ENCODE data around the gene UBXN6. TPM values are rescaled to one million over a fixed set of nuclear protein-coding genes. Genes with fewer than 3 reads are reported as not detected.

Gene UBXN6
- total RNA-seq, 1 experiment from 2014 or later = 76.5 TPM

GRCh38 chr19:4414800-4415321 is 42.7 kb downstream of the UBXN6 start:
- BruUV-seq (replicated peaks) = no TSS peak
- Histone ChIP-seq H3K4me3 (replicated peaks in 1 of 2; ENCODE audit: low read depth in 1 of 2, low read length in 2 of 2) (no peak overlapping the region), H3K9ac (ENCODE audit: low read length) (no peak overlapping the region), H4K20me1 (ENCODE audit: insufficient read depth) (peaks cover 14% of the 10 kb centered on the region; the same call in 1 of the 2 replicates), H3K27me3 (ENCODE audit: insufficient read depth, low read length) (no peaks in the 10 kb centered on the region), H3K79me2 (ENCODE audit: insufficient read depth, low read length) (peaks cover 94% of the 10 kb centered on the region), H3K27ac (ENCODE audit: low read depth, low read length) (no peak overlapping the region), H2AFZ (ENCODE audit: low read depth, low read length, poor library complexity, severe bottlenecking) (no peak overlapping the region), H3K36me3 (ENCODE audit: control insufficient read depth in 1 of 2, insufficient read depth in 2 of 2, low read length in 2 of 2) (peaks cover 11 to 50% of the 10 kb centered on the region in 2 experiments), H3K4me1 (ENCODE audit: control insufficient read depth in 1 of 2, insufficient read depth in 2 of 2, low read length in 2 of 2) (peaks cover 0 to 12% of the 10 kb centered on the region in 2 experiments; a peak in 2 of 4 replicates), H3K9me2 (ENCODE audit: insufficient read depth) (no peaks in the 10 kb centered on the region), H3K9me3 (ENCODE audit: control insufficient read depth in 1 of 2, insufficient read depth in 1 of 2, low read depth in 1 of 2, low read length in 2 of 2) (no peaks in the 10 kb centered on the region), H3K4me2 (ENCODE audit: low read length) (no peak overlapping the region)
- intact Hi-C loops (cut with micrococcal nuclease) = no loop called here
- ATAC-seq = no peak
- ChIA-PET RAD21 (ENCODE audit: low non-redundant PET in 1 of 2, low total read pairs in 2 of 2, uncharacterized antibody in 2 of 2, unreplicated experiment in 2 of 2) (no interaction called here), POLR2A (interaction anchor here (1.6 kb wide), 1 partner anchor 72 kb away, joined by 3 read pairs; the partner anchor contains the start of gene MPND), CTCF (interaction anchor here (1.0 to 1.4 kb wide), 2 partner anchors 13 to 15 kb away, joined by 3 to 5 read pairs; partner anchors contain the start of genes CHAF1A and SH3GL1)
- TF ChIP-seq EZH2 (IDR thresholded peaks at IDR 0.05) (no peak), SP1 (IDR thresholded peaks at IDR 0.05; ENCODE audit: low read depth) (no peak), CEBPB (IDR thresholded peaks at IDR 0.05; ENCODE audit: low read depth) (no peak), ELF1 (IDR thresholded peaks at IDR 0.05; ENCODE audit: borderline replicate concordance, low read depth) (no peak), CTCF (IDR thresholded peaks at IDR 0.05 in 2 of 3, conservative IDR thresholded peaks at IDR 0.05 in 1 of 3; ENCODE audit: borderline replicate concordance in 1 of 3, insufficient read depth in 1 of 3, low read depth in 2 of 3, low read length in 2 of 3) (no peak), RAD21 (IDR thresholded peaks at IDR 0.05; ENCODE audit: low read depth) (no peak), REST (IDR thresholded peaks at IDR 0.05; ENCODE audit: low read depth) (no peak), FOSL1 (IDR thresholded peaks at IDR 0.05; ENCODE audit: low read depth) (no peak), POLR2A (IDR thresholded peaks at IDR 0.05; ENCODE audit: borderline replicate concordance, extremely low read depth, insufficient read depth, insufficient read length) (no peak), SIN3A (IDR thresholded peaks at IDR 0.05; ENCODE audit: low read depth) (no peak), EGR1 (IDR thresholded peaks at IDR 0.05; ENCODE audit: low read depth) (no peak), MAX (IDR thresholded peaks at IDR 0.05) (no peak), CBX3 (IDR thresholded peaks at IDR 0.05; ENCODE audit: low read depth) (no peak), ZNF274 (IDR thresholded peaks at IDR 0.05; ENCODE audit: low read depth, low read length) (no peak), JUND (IDR thresholded peaks at IDR 0.05) (no peak), ZFX (IDR thresholded peaks at IDR 0.05) (no peak)
- no peak for DNase-seq (ENCODE audit: low read depth, low spot score)
